NB4 (cell line): ENCODE results near the gene DRAM1.

Source experiments
- CTCF ChIP-seq: IDR thresholded peaks from one replicate; pipeline ENCODE4 v1.5.1; 2012; ENCODE audit warnings: low read depth, low read length
- MAX ChIP-seq: IDR thresholded peaks from 2 replicates; pipeline ENCODE4 v1.6.1; 2011; ENCODE audit warnings: low read depth, low read length
- MYC ChIP-seq: IDR thresholded peaks from 2 replicates; pipeline ENCODE4 v1.6.1; 2011; ENCODE audit warnings: low read depth, low read length

- TF ChIP-seq CTCF (no peak), MYC (no peak), MAX (no peak)
Measured at GRCh38 chr12:101847325-101847724, 30.1 kb upstream of the DRAM1 start.
